ENCODE data around the gene LARP6.
"Not testable (repeated sequence)": the region's sequence is repeated elsewhere in the genome, so short reads cannot be mapped to it uniquely, and the experiment has no call there.

LARP6 gene

DNA sequence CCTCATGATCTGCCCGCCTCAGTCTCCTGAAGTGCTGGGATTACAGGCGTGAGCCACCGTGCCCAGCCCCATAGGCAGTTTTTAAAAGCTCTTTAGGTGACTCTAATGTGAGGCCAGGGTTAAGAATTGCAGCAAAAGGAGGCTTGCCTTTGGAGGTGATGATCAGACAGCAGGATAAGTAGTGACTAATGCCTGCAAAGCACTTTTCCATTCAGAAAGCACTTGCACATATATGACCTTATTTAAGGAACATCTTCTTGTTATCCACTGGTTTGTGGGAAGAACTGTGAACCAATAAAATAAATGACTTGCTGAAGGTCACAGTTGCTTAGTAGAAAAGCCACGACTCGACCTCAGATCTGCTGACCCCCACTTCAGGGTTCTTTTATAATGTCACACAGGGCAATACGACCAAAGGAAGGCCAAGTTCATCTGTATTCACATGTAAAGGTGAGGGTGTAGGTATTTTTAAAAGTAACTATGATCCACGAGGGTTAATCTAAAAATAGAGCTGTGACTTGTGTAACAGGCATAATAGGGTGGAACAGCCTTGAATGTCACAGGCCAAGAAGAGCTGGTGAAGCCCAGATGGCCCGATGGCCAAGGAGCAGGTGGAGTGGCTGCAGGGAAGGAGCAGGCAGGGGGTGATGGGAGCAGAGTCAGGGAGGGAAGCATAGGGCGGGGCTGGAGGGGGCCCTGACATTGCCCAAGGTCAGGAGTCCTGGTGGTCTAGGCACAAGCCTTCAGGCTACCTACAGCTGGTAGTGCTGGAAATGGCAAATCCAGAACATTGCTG, 24.4 kb downstream of the LARP6 start:
- no peak for DNase-seq

DNA sequence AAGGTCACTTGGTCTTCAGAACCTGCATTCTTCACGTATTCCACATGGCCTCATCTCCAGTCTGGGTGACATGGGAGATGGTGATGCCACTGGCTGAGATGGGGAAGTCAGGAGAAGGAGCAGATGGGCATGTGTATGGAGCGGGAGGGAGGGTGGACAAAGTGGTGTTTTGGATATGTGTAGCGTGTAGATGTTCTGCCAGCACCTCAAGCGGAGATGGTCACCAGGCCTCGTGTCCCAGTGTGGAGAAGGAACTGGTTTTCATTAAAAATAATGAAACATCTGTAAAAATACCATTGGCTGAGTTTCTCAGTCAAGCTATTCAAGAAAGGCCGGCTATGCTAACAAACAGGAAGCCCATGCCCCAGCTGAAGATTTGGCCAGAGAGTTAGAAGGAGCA, 26.2 kb downstream of the LARP6 start:
- no peak for DNase-seq

DNA sequence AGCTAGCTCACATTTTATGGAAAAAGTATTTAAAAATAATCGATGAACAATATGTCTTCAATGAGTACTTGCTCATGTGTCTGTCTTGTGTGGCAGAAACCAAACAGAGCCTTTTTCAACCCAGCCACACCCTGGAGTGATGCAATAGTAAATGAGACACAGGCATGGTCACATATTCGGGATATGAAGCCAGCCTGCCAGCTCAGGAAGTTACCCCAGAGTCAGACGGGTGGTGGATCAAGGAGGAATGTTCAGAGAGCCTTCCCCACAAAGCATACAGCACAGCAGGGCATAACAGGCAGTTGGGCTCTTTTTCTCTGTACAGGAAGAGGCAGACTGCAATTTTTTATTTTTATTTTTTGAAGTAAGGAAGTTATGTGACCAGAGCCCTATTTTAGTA, 27.3 kb downstream of the LARP6 start:
- no peak for DNase-seq

DNA sequence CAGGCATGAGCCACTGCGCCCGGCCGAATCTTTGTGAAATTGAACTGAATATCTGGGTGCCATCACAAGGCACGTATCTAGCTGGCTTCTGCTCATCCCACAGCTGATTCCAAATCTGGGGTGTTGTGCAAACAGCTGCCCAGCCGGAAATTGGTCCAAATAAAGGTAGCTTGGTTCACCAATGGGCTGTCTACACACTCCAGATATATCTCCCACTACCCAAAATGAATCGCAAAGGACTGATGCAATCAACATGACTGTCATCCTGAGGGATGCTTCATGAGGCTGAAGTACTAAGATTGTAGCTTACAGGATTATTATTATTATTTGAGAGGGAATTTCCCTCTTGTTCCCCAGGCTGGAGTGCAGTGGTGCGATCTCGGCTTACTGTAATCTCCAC, 28.1 kb downstream of the LARP6 start:
- no peak for DNase-seq

DNA sequence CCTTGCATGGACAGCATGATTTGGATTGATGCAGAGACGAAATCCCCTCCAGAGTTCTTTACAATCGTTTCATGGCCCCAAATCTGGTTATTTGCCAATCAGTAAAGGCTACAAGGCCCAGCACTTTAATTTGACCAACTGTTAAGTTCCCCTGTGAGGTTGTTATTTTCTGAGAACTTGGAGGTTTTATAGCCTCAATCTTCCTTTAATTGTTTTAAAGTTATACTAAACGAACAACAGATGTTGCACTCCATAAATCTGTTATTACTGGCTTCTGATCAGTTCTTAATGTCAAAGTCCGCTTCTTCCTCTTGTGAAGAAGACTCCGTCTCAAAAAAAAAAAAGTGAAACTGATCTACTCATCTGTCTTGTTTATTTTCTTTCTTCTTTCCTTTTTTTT, 30.8 kb downstream of the LARP6 start:
- DNase-seq, result no peak

DNA sequence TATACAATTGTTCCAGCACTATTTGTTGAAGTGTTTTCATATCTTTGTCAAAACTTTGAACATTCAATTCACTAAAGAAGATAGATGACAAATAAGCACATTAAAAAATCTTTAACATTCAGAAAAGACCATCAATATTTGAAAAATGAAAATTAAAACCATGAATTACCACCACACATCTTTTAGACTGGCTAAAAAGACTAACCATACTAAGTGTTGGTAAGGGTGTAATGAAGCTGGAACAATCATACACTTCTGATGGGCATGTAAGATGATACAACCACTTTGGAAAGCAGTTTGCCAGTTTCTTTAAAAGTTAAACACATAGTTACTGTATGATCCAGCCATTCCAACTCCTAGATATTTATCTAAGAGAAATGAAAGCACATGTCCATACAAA, 33.7 kb downstream of the LARP6 start:
- no peak for DNase-seq

DNA sequence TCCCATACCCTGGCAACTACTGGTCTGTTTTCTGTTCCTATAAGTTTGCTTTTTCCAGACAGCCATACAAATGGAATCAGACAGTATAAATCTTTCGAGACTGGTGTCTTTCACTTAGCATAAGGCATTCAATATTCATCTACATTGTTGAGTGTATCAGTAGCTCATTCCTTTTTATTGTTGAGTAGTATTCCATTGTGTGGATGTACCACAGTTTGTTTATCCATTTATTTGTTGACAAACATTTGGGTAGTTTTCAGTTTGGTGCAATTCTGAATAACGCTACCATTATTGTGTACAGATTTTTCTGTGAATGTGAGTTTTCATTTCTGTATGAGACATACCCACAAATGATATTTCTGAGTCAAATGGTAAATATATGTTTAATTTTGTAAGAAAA, 35.4 kb downstream of the LARP6 start:
- no peak for DNase-seq

DNA sequence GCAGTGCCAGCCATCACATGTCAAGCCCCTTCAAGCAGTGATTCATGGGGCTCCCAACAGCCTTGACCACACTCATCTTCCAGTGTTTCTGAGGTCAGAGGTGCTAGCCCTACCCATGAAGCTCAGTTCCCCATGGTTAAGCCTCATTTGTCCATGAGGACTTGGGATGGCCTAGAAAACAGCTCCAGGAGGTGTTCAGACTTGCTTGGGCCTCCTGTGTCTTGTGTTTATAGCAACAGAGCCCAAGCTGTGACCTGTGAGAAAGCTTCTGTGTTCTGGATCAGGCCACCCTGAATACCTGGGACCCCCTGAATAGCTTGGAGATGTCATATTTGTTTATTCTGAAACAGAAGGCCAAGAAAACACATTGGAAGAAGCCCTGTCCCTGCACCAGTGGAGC, 36.7 kb downstream of the LARP6 start:
- DNase-seq, result no peak

DNA sequence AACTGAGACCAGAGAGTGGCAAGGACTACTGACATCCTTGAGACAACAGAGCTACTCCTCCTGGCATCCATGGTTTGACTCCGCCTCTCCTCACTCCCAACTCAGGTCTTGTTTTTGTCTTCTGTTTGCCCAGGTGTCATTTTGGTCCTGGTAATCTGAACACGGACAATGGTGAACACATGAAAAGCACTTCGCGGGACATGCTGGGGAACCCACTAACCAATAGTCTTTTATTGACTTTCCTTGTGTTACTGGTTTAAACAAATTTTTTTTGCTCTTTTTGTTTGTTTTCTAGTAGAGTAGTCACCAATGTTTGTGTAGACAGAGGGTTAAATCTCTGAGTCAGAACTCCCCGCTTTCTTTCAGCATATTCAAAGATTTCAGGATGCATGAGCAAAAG, 38.4 kb downstream of the LARP6 start:
- DNase-seq, result peak; percentile 39 to 43

DNA sequence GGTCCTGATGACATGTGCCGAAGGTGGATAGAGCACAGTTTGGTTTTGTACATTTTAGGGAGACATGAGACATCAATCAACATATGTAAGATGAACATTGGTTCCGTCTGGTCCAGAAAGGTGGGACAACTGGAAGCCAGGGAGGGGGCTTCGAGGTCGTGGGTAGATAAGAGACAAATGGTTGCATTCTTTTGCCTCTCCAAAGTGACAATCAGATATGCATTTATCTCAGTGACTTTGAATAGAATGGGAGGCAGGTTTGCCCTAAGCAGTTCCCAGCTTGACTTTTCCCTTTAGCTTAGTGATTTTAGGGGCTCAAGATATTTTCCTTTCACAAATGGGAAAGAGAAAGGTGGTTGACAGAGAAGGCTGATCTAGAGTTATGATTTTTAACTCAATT, 38.9 kb downstream of the LARP6 start:
- DNase-seq, result not testable (repeated sequence)

DNA sequence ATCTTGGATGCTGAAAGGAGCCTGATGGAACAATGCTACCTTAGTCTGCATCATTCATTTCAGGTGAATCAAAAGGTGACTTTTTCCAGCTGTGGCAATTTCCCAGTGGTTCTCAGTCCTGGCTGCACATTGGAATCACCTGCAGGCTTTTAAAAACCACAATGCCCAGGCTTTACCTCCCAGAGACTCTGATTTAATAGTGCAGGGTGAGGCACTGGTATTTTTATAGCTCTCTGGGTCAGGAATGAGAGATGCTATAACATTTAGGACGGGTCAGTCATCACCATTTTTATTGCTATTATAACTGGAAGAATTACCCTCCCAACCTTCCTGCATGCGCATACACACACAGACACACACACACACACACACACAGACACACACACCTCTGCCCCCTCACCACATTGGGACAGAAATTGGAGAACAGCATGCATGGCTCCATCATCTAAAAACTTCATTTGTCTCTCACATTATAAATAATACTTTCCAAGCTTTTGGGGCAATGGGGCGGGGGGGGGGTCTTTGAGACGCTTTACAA, 41.1 kb downstream of the LARP6 start:
- DNase-seq, result no peak

DNA sequence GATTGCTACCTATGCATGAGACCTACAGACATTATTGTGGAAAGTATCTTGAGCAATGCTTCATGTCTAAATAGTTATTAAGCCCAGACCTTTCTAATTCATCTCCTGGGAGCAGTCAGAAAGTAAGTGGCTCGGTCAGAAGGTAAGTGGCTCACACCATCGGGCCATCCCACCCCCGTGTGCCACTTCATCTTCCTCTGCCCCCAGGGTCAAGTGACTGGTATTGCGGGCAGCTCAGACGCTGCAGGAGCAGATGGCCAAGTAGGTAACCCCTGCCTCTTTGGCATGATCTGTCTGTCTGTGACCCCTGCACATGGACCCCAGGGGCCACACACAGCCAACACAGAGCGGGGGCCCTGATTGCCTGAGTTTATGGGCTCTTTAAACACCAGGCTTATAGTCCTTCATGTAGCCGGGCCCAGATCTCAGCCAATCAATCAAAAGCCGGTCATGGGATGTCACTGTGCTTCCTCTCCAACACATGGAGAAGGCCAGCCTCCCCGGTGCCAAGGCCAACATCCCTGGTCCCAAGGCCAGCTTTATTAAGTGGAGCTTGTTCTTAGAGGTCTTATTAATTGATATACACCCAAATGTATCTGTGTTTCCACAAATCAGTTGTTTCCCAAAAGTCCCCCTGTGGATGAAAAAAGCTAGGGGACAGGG, 42.9 kb downstream of the LARP6 start:
- DNase-seq, result no peak

DNA sequence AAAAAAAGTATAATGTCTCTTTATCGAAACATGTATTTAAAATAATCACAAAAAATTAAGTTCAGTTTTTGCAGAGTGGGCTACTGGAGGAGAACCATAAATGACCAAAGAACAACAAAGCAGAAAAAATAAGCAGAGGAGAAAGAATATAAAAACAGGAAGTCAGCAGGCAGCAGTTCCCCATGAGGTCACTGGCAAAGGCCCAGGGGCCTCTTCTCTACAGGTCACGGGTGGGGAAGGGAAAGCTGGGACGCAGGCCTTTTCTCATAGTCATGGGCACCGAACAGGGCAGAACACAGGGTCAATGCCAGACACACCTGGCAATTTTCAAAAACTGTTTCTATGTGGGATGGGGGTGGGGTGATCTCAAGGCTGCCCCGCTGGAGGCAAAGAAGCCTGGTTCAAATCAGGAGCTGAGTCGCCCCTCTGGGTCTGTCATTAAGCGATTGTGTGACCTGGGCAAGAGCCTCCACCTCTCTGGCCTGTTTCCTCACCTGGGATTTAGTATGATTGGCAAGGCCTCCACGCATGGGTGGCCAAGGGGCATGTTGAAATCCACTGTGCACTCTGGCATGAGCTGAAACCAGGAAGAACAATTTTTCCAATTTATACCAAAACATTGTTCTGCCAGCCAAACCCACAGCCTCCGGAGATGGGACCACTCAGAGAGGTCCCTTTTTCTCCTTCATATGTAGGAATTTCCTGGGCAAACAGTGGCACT, 46.8 kb downstream of the LARP6 start:
- no peak for DNase-seq

DNA sequence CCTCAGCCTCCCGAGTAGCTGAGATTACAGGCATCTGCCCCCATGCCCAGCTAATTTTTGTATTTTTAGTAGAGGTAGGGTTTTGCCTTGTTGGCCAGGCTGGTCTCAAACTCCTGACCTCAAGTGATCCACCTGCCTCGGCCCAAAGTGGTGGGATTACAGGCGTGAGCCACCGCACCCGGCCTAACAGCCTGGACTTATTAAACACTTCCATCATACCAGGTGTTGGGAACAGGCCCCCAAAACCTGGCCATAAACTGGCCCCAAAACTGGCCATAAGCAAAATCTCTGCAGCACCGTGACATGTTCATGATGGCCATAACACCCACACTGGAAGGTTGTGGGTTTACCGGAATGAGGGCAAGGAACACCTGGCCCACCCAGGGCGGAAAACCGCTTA, 49.6 kb downstream of the LARP6 start:
- DNase-seq, result not testable (repeated sequence)

DNA sequence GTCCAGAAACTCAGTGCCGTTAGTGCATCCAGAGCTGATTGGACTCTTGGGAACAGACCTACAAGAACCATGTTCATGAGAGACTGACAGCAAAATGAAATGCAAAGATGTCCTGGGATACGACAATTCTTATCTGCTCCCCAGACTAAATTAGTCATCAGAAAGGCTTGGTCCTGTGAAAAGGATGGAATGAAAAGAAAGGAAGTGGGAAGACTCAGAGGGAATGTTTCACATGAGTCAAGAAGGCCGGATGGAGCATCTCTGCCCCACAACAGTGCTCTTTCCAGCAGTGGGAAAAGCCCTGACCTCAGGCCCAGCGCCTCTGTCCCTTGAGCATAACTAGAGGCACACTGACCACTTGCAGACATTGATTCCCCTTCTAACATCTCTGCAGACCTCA, 51.3 kb downstream of the LARP6 start:
- DNase-seq, result no peak

DNA sequence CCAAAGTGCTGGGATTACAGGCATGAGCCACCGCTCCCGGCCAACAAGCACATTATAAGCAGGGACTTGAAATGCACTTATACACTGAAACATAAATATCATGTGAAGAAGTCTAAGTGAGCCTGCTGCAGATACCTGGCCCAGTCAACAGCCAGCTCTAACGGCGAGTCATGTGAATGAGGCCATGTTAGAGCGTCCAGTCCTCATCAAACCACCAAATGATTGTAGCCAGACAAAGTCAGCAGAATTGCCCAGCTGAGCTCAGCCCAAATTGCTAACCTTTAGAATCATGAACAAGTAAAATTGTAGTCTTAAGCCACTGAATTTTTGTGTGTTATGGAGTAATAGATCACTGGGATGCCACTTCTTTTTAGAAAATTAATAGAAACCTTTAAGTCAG, 52.8 kb downstream of the LARP6 start:
- DNase-seq, result no peak

DNA sequence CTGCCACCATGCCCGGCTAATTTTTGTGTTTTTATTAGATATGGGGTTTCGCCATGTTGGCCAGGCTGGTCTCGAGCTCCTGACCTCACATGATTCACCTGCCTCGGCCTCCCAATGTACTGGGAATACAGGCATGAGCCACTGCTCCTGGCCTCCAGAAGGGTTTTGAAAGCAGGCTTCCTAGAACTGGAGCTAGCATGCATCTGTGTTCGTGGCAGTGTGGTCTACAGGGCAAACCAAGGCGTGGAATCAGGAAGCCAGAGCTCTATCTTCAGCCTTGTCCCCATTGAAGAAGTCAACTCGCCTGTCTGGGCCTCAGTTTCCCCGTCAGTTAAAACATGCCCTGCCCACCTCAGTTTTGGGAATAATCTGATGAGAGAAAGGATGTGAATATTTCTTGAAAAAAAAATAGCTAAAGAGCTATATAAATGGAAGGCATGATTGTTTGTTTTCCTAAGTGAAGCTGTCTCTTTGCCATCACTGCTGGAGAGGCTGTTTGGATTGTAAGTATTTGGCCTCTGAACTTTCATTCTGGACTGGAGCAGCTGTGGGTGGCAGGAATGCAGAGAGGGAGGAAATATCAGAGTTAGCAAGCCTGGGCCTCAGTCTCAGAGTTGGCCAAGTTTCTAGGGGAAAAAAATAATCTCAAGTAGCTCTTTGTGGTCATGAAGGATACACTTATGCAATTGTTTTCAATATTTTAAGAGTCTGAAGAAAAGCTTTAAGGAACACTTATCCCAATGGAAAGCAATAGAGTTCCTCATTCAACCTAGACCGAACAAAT, 54.1 kb downstream of the LARP6 start:
- DNase-seq, result no peak

DNA sequence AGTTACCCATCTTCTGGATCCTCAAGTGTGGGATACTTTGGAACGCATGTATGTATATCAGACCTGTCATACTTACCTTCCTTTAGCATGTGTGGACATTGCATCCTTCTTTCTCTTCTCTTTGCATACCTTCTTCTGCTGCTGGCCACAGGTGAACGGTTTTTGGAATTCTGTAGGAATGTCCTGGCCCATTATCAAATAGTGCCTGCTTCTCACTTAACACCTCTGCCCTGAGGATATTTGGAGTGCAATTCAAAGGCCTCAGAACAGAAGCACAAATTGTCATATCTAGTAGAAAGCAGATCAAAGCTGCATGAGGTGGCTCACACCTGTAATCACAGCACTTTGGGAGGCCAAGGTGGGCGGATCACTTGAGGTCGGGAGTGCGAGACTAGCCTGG, 56.5 kb downstream of the LARP6 start:
- DNase-seq, result no peak

DNA sequence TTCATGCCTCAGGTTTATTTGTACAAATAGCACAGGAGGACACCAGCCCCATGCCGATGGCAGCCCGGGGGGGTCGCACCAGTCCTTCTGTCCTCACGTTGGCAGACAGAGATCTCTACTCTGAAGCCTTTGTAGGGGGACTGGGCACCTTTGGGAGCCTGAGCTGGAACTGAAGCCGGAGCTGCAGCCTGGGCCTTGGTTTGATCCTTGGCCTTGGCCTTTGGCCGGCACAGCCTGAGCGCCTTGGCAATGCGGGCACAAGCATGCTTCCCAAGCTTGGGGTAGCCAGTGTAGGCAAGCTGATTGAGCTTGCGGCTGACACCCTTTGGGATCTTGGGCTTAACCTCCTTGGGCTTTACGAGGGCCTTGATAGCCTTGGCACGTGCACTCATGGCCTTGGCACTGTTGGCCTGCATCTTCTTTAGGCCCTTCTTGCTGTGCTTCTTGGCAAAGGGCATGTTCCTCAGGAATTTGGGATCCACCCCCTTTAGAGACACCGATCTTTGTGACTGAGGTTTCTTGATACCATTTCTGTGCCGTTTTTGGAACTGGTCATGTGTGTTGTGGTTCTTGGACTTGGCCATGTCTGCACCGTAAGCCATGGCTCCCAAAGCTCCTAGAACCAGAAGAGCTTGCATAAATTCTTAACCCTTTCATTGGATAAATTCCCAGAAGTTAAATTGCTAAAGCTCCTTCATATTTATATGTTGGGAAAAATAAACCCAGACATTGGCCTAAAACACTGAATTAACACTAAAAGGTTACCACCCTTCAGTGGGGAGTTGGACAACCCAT, 57.2 kb downstream of the LARP6 start:
- no peak for DNase-seq

DNA sequence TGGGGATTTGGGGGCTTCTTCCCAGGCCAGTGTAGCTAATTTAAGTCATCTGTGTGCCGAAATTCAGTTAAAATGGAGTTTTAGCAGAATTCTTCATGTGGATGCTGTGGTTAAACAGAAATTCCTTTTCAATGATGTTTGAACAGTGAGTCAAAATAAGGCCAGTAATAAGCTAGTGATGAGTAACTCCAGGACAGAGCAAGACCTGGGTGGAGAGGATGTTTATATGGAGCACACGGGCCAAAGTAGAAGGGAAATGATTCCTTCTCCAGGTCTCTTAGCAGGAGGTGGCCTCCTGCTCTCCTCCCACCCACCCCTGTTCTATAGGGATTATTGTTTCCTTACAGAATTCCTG, 58.7 kb downstream of the LARP6 start:
- no peak for DNase-seq

DNA sequence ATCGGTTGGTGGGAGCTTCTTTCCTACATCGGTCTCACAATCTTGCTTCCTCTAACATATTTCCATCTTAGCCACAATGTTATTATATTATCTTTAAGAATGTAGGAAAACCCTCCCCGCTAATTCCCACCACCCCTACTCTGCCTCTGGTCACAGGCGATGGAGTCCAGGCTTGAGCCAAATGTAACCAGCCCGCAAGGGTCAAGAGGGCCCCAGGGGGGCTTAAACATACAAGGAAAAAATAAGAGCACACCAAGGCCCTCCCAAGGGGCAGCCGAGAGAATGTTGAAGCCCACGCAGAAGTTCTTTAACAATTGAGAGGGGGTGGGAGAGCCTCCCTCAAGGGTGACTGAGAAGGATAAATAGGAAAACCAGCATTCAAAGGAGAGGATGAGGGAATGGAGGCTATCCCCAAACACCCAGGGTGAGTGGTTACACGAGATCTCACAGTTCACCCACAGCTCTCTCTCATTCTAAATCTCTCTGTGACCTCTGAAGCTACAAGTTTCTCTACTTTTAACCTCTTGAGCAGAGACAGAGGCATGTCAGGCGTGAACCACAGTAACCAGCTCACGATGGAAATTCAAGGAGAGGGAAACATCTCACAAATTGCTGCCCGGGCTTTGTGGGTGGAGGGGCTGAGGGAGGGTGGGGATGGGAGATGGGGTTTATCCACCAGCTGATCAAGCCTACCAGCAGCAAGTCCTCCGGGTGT, 59.2 kb downstream of the LARP6 start:
- DNase-seq, result no peak

DNA sequence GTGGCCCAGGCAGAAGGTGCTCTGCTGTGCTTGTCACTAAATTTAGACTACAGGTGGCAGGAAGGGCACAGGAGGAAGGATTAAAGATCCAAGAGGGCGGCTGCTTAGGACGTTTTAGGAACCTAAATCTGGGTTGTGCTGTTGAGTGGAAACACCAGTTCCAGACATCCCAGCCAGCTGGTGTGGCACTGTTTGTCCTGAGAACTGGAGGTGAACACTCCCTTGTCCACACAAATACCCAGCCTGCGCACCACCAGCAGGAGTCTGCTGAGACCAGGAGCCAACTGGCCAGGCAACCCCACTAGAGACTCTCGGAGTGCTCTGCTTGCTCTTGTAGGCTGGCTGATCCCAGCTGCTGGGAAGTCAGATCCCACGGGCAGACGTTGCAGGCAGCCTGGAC, 60.3 kb downstream of the LARP6 start:
- DNase-seq, result no peak

Data from NCI-H187 (cell line).